K562 (cell line): ENCODE results near the gene TRIM24. TPM values are rescaled to one million over a fixed set of nuclear protein-coding genes. Genes with fewer than 3 reads are reported as not detected.

ENCODE experiments used
- ATF4 ChIP-seq: fragments of 450-650 bp; formaldehyde crosslinking; IDR thresholded peaks from 2 replicates; pipeline ENCODE4 v1.4.0; 2022; ENCODE audit warnings: mild to moderate bottlenecking, moderate library complexity
- CBX3 ChIP-seq, 2 experiments: IDR thresholded peaks; 1 replicate in 1 of 2; 2 replicates in 1 of 2; pipeline ENCODE4 v1.6.1; 2012; ENCODE audit warnings: inconsistent platforms in 2 of 2, low read length in 2 of 2, borderline replicate concordance in 1 of 2, control low read depth in 1 of 2
- CHCHD3 ChIP-seq: fragments of 250-450 bp; sonication (Bioruptor Pico); IDR thresholded peaks from 2 replicates; pipeline ENCODE4 v2.1.2; 2022; ENCODE audit warnings: mild to moderate bottlenecking
- MTA2 ChIP-seq: fragments of 450-650 bp; IDR thresholded peaks from 2 replicates; pipeline ENCODE4 v1.6.1; 2016; ENCODE audit warnings: low read depth
- PHF20 ChIP-seq: fragments of 450-650 bp; IDR thresholded peaks from 2 replicates; pipeline ENCODE4 v1.6.1; 2018; ENCODE audit not compliant: partially characterized antibody
- POLR2AphosphoS5 ChIP-seq: IDR thresholded peaks from 2 replicates; pipeline ENCODE4 v1.6.1; 2011; ENCODE audit warnings: mild to moderate bottlenecking, low read depth, low read length, moderate library complexity; ENCODE audit not compliant: control insufficient read depth, insufficient read depth
- POLR2H ChIP-seq: IDR thresholded peaks from 2 replicates; pipeline ENCODE4 v1.6.1; 2016; ENCODE audit warnings: missing genetic modification characterization, low read depth, mild to moderate bottlenecking, control low read depth, missing compliant biosample characterization, moderate library complexity
- RBFOX2 ChIP-seq: fragments of 200-400 bp; formaldehyde crosslinking; IDR thresholded peaks from 2 replicates; pipeline ENCODE4 v1.6.1; 2017; ENCODE audit warnings: low read depth, mild to moderate bottlenecking, low read length, moderate library complexity
- RFX5 ChIP-seq: IDR thresholded peaks from 2 replicates; pipeline ENCODE4 v1.6.1; 2011; ENCODE audit warnings: low read depth, mild to moderate bottlenecking, improper control_type of control experiment, low read length
- SMARCB1 ChIP-seq: IDR thresholded peaks from 2 replicates; pipeline ENCODE4 v1.6.1; 2011; ENCODE audit warnings: improper control_type of control experiment, low read depth; ENCODE audit not compliant: insufficient read length
- SPI1 ChIP-seq: IDR thresholded peaks from 2 replicates; pipeline ENCODE4 v1.6.1; 2011; ENCODE audit warnings: low read depth, low read length, control low read depth, borderline replicate concordance
- TAF9B ChIP-seq: fragments of 450-650 bp; IDR thresholded peaks from 2 replicates; pipeline ENCODE4 v1.6.1; 2018; ENCODE audit warnings: mild to moderate bottlenecking; ENCODE audit not compliant: partially characterized antibody
- TEAD1 ChIP-seq, 2 experiments: fragments of 450-650 bp in 1 of 2; sonication (generic) in 1 of 2; formaldehyde crosslinking; IDR thresholded peaks; 2 replicates each; pipeline versions ENCODE4 v1.4.0 to v1.8.0; 2020 to 2022; ENCODE audit warnings: mild to moderate bottlenecking in 2 of 2, missing genetic modification reagents in 1 of 2
- THRB ChIP-seq: fragments of 450-650 bp; formaldehyde crosslinking; conservative IDR thresholded peaks from 2 replicates; pipeline ENCODE4 v1.4.0; 2022; ENCODE audit warnings: mild to moderate bottlenecking, missing genetic modification characterization
- TOE1 ChIP-seq, 2 experiments: fragments of 450-650 bp in 1 of 2; sonication (generic) in 1 of 2; formaldehyde crosslinking in 1 of 2; IDR thresholded peaks; 2 replicates each; pipeline versions ENCODE4 v1.7.1 to v1.8.0; 2016 to 2022; ENCODE audit warnings: borderline replicate concordance in 2 of 2, mild to moderate bottlenecking in 2 of 2, antibody characterized with exemption in 1 of 2, inconsistent platforms in 1 of 2, low read depth in 1 of 2, missing genetic modification reagents in 1 of 2, moderate library complexity in 1 of 2
- USF1 ChIP-seq: sonication (generic); formaldehyde crosslinking; IDR thresholded peaks from 2 replicates; pipeline ENCODE4 v1.9.0; 2022; ENCODE audit warnings: mild to moderate bottlenecking, missing genetic modification reagents
- ZMIZ1 ChIP-seq, 2 experiments: fragments of 150-350 bp in 1 of 2; IDR thresholded peaks; 2 replicates each; pipeline ENCODE4 v1.6.1; 2012 to 2016; ENCODE audit warnings: low read depth in 2 of 2, low read length in 2 of 2, mild to moderate bottlenecking in 1 of 2, moderate library complexity in 1 of 2
- ZNF253 ChIP-seq: fragments of 250-450 bp; sonication (Bioruptor Pico); conservative IDR thresholded peaks from 2 replicates; pipeline ENCODE4 v1.6.1; 2021; ENCODE audit warnings: mild to moderate bottlenecking
- ZNF511 ChIP-seq: sonication (generic); formaldehyde crosslinking; IDR thresholded peaks from 2 replicates; pipeline ENCODE4 v1.8.0; 2022; ENCODE audit warnings: mild to moderate bottlenecking, missing genetic modification reagents
- polyA plus RNA-seq, 8 experiments: library from polyadenylated mRNA; depleted of rRNA in 4 of 8; stranded (reverse) in 5 of 8; unstranded in 3 of 8; fragments of >200 nt; fragmentation: Nextera tagmentation in 2 of 8; fragmentation: Illumina TruSeq in 1 of 8; extraction: Ambion mirVana in 2 of 8; extraction: Trizol in 1 of 8; gene quantifications; 2 replicates each; pipeline versions ENCODE4 v1.2.1 to v1.2.3, GENCODE V29; 2011 to 2014; ENCODE audit warnings: inconsistent platforms in 1 of 8, missing spikeins in 1 of 8
- total RNA-seq, 7 experiments: library from RNA; depleted of rRNA in 6 of 7; stranded (reverse); fragments of >200 nt in 6 of 7; fragmentation: Illumina TruSeq in 2 of 7; extraction: Trizol in 2 of 7; gene quantifications; 2 replicates each; pipeline versions ENCODE4 v1.2.1 to v1.2.3, GENCODE V29; 2011 to 2021; ENCODE audit warnings: low replicate concordance in 1 of 7

TRIM24 gene
- total and polyA plus RNA-seq, 9 of the 15 experiments (the other 6 are each of a cell fraction or from before 2014, with no cell fraction given) = 13.4 to 74.0 (median 41.7) TPM

GRCh38 chr7:138460176-138460648 is at the start of gene TRIM24 (continued):
- peak; percentile 85; the same call in 1 of the 2 replicates for TF ChIP-seq ZNF511
- TF ChIP-seq USF1 (CRISPR knock-in tag) = peak; percentile 58; the same call in 1 of the 2 replicates
- TF ChIP-seq ZMIZ1 (IDR thresholded peaks at IDR 0.05; ENCODE audit: low read depth in 2 of 2, low read length in 2 of 2) = peak in 1 of 2 experiments; percentile 22; a peak in 1 of 4 replicates
- TF ChIP-seq ATF4 = no peak
- TF ChIP-seq RBFOX2 = peak; percentile 95
- peak; percentile 95 for TF ChIP-seq POLR2AphosphoS5
- 0 out of 2 replicates have a peak, but pooled peaks have one; percentile 20 for TF ChIP-seq MTA2
- TF ChIP-seq SMARCB1 = no peak
- TF ChIP-seq THRB (CRISPR knock-in tag) = 0 out of 2 replicates have a peak, but pooled peaks have one; percentile 64
- TF ChIP-seq SPI1 = no peak
- no peak for TF ChIP-seq ZNF253 (CRISPR knock-in tag)
- TF ChIP-seq TAF9B = peak; percentile 57
- 0 out of 2 replicates have a peak, but pooled peaks have one; percentile 17 for TF ChIP-seq CHCHD3 (CRISPR knock-in tag)
- TF ChIP-seq TOE1 (IDR thresholded peaks at IDR 0.05; ENCODE audit: borderline replicate concordance) = 0 out of 2 replicates have a peak, but pooled peaks have one; percentile 41
- no peak for TF ChIP-seq TOE1 (CRISPR knock-in tag; IDR thresholded peaks at IDR 0.05; ENCODE audit: borderline replicate concordance, low read depth)
- TF ChIP-seq RFX5 = no peak
- peak; percentile 59 for TF ChIP-seq PHF20
- peak; percentile 30 to 62; a peak in 2 of 4 replicates for TF ChIP-seq TEAD1 (CRISPR knock-in tag; IDR thresholded peaks at IDR 0.05)
- peak; percentile 89 for TF ChIP-seq POLR2H (tag)
- TF ChIP-seq CBX3 (IDR thresholded peaks at IDR 0.05; ENCODE audit: borderline replicate concordance in 1 of 2, low read length in 2 of 2) = peak in 1 of 2 experiments; percentile 51; a peak in 1 of 3 replicates
